K562 (cell line): ENCODE measurements around the gene MAMDC4. TPM values are rescaled to one million over a fixed set of nuclear protein-coding genes. Genes with fewer than 3 reads are reported as not detected.
A peak's percentile ranks its signal among the peaks of the same experiment; 100 is the strongest.

ENCODE experiments used
- CHD2 ChIP-seq: IDR thresholded peaks from 2 replicates; pipeline ENCODE4 v1.6.1; 2011; ENCODE audit warnings: low read depth, low read length
- GMEB1 ChIP-seq: fragments of 250-450 bp; sonication (Bioruptor Pico); IDR thresholded peaks from 2 replicates; pipeline ENCODE4 v1.4.0; 2020; ENCODE audit warnings: mild to moderate bottlenecking
- HINFP ChIP-seq: fragments of 450-650 bp; conservative IDR thresholded peaks from 2 replicates; pipeline ENCODE4 v1.6.1; 2016; ENCODE audit warnings: missing genetic modification characterization, low read depth, mild to moderate bottlenecking, control low read depth, missing compliant biosample characterization
- KAT2B ChIP-seq: IDR thresholded peaks from one replicate; pipeline ENCODE4 v1.6.1; 2012; ENCODE audit warnings: low read depth, mild to moderate bottlenecking, control low read depth, inconsistent platforms, low read length, moderate library complexity
- KLF1 ChIP-seq: fragments of 450-650 bp; IDR thresholded peaks from 2 replicates; pipeline ENCODE4 v1.6.1; 2016; ENCODE audit warnings: missing genetic modification characterization, missing compliant biosample characterization
- MBD2 ChIP-seq: sonication (generic); IDR thresholded peaks from 2 replicates; pipeline ENCODE4 v1.6.1; 2016; ENCODE audit warnings: low read depth, borderline replicate concordance
- MIER1 ChIP-seq: fragments of 450-650 bp; IDR thresholded peaks from 2 replicates; pipeline ENCODE4 v1.6.1; 2016; ENCODE audit warnings: antibody characterized with exemption, mild to moderate bottlenecking, low read depth
- MNT ChIP-seq, 2 experiments: fragments of 450-650 bp; conservative IDR thresholded peaks; 2 replicates each; pipeline ENCODE4 v1.6.1; 2017; ENCODE audit warnings: mild to moderate bottlenecking in 2 of 2, moderate library complexity in 2 of 2
- PKNOX1 ChIP-seq: fragments of 450-650 bp; IDR thresholded peaks from 2 replicates; pipeline ENCODE4 v1.6.1; 2016
- SMAD4 ChIP-seq: fragments of 250-450 bp; sonication (Bioruptor Pico); conservative IDR thresholded peaks from 2 replicates; pipeline ENCODE4 v1.8.0; 2021; ENCODE audit warnings: inconsistent platforms, mild to moderate bottlenecking, moderate library complexity
- SPI1 ChIP-seq: IDR thresholded peaks from 2 replicates; pipeline ENCODE4 v1.6.1; 2011; ENCODE audit warnings: low read depth, low read length, control low read depth, borderline replicate concordance
- ZBTB17 ChIP-seq: fragments of 450-650 bp; formaldehyde crosslinking; IDR thresholded peaks from 2 replicates; pipeline ENCODE4 v1.4.0; 2020; ENCODE audit warnings: mild to moderate bottlenecking
- ZNF134 ChIP-seq: fragments of 250-450 bp; sonication (Bioruptor Pico); conservative IDR thresholded peaks from 2 replicates; pipeline ENCODE4 v1.4.0; 2020
- ZNF197 ChIP-seq: fragments of 200-800 bp; sonication (Bioruptor generic); IDR thresholded peaks from 2 replicates; pipeline ENCODE4 v1.6.1; 2016; ENCODE audit warnings: low read depth, missing genetic modification characterization, missing compliant biosample characterization
- ZNF224 ChIP-seq: sonication (generic); formaldehyde crosslinking; IDR thresholded peaks from 2 replicates; pipeline ENCODE4 v1.8.0; 2022; ENCODE audit warnings: mild to moderate bottlenecking, missing genetic modification reagents
- polyA plus RNA-seq, 8 experiments: library from polyadenylated mRNA; depleted of rRNA in 4 of 8; stranded (reverse) in 5 of 8; unstranded in 3 of 8; fragments of >200 nt; fragmentation: Nextera tagmentation in 2 of 8; fragmentation: Illumina TruSeq in 1 of 8; extraction: Ambion mirVana in 2 of 8; extraction: Trizol in 1 of 8; gene quantifications; 2 replicates each; pipeline versions ENCODE4 v1.2.1 to v1.2.3, GENCODE V29; 2011 to 2014; ENCODE audit warnings: inconsistent platforms in 1 of 8, missing spikeins in 1 of 8
- total RNA-seq, 7 experiments: library from RNA; depleted of rRNA in 6 of 7; stranded (reverse); fragments of >200 nt in 6 of 7; fragmentation: Illumina TruSeq in 2 of 7; extraction: Trizol in 2 of 7; gene quantifications; 2 replicates each; pipeline versions ENCODE4 v1.2.1 to v1.2.3, GENCODE V29; 2011 to 2021; ENCODE audit warnings: low replicate concordance in 1 of 7
- TF ChIP-seq, protein P1 (sequence below): fragments of 450-650 bp; formaldehyde crosslinking; IDR thresholded peaks from 2 replicates; pipeline ENCODE4 v1.4.0; 2022; ENCODE audit warnings: mild to moderate bottlenecking, moderate library complexity
- TF ChIP-seq, protein P2 (sequence below): fragments of 250-450 bp; sonication (Bioruptor Pico); IDR thresholded peaks from 2 replicates; pipeline ENCODE4 v1.8.0; 2022; ENCODE audit warnings: moderate library complexity, mild to moderate bottlenecking, inconsistent platforms
- TF ChIP-seq, protein P3 (sequence below): fragments of 450-650 bp; formaldehyde crosslinking; IDR thresholded peaks from 2 replicates; pipeline ENCODE4 v1.4.0; 2022; ENCODE audit warnings: missing genetic modification characterization

The MAMDC4 gene
- total and polyA plus RNA-seq, 9 of the 15 experiments (the other 6 are each of a cell fraction or from before 2014, with no cell fraction given): 0.03 to 10.8 (median 1.5) TPM

GRCh38 chr9:136849038-136849959 lies 2.8 kb upstream of the MAMDC4 start, which contains the start of gene PHPT1 (continued):
- peak; percentile 79 for TF ChIP-seq ZBTB17 (CRISPR knock-in tag)
- TF ChIP-seq MIER1: no peak
- TF ChIP-seq MNT (conservative IDR thresholded peaks at IDR 0.05): peak; percentile 87 to 93
- TF ChIP-seq CHD2: peak; percentile 91
- no peak for TF ChIP-seq ZNF134 (CRISPR knock-in tag)
- TF ChIP-seq, protein P1, sequence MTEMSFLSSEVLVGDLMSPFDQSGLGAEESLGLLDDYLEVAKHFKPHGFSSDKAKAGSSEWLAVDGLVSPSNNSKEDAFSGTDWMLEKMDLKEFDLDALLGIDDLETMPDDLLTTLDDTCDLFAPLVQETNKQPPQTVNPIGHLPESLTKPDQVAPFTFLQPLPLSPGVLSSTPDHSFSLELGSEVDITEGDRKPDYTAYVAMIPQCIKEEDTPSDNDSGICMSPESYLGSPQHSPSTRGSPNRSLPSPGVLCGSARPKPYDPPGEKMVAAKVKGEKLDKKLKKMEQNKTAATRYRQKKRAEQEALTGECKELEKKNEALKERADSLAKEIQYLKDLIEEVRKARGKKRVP (CRISPR knock-in tag): peak; percentile 94
- no peak for TF ChIP-seq KAT2B
- TF ChIP-seq SMAD4 (CRISPR knock-in tag): peak; percentile 65
- TF ChIP-seq, protein P2, sequence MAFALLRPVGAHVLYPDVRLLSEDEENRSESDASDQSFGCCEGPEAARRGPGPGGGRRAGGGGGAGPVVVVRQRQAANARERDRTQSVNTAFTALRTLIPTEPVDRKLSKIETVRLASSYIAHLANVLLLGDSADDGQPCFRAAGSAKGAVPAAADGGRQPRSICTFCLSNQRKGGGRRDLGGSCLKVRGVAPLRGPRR (CRISPR knock-in tag): no peak
- TF ChIP-seq MBD2: peak; percentile 100
- TF ChIP-seq GMEB1 (CRISPR knock-in tag): peak; percentile 47; the same call in 1 of the 2 replicates
- peak; percentile 34; the same call in 1 of the 2 replicates for TF ChIP-seq PKNOX1
- TF ChIP-seq ZNF224 (CRISPR knock-in tag): no peak
- no peak for TF ChIP-seq HINFP
- TF ChIP-seq SPI1: peak; percentile 59; the same call in 1 of the 2 replicates
- TF ChIP-seq ZNF197 (CRISPR knock-in tag): no peak
- TF ChIP-seq, protein P3, sequence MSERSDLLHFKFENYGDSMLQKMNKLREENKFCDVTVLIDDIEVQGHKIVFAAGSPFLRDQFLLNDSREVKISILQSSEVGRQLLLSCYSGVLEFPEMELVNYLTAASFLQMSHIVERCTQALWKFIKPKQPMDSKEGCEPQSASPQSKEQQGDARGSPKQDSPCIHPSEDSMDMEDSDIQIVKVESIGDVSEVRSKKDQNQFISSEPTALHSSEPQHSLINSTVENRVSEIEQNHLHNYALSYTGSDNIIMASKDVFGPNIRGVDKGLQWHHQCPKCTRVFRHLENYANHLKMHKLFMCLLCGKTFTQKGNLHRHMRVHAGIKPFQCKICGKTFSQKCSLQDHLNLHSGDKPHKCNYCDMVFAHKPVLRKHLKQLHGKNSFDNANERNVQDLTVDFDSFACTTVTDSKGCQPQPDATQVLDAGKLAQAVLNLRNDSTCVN (CRISPR knock-in tag): no peak
- 0 out of 2 replicates have a peak, but pooled peaks have one; percentile 23 for TF ChIP-seq KLF1 (tag)
